ELR (cell line): ENCODE results near the gene CEBPG.

Source experiments
- DNase-seq: peaks from one replicate; pipeline ENCODE4 v3.0.0-alpha.2; 2015; ENCODE audit warnings: low read depth

Gene CEBPG

DNA sequence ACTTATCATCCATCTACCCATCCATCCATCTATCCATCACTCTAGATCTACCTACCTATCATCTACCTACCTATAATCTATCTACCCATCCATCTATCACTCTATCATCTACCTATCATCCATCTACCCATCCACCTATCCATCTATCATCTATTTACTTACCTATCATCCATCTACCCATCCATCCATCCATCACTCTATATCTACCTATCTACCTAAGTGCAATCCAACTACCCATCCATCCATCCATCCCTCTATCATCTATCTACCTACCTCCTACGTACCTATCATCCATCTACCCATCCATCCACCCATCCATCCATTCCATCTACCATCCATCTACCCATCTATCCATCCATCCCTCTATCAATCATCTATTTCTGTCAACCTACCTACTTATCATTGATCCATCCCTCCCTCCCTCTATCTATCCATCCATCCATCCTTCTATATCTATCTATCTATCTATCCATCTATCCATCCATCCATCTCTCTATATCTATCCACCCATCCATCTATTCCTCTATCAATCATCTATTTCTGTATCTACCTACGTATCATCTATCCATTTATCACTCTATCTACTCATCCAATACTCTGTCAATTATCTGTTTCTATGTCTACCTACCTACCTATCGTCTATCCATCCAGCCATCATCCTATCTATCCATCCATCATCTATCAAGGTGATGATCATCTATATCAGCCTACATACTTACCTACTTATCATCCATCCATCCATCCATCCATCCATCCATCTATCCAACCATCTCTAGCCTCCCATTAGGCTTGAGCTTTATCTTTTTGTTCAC lies 49.1 kb downstream of the CEBPG start:
- DNase-seq: no peak

DNA sequence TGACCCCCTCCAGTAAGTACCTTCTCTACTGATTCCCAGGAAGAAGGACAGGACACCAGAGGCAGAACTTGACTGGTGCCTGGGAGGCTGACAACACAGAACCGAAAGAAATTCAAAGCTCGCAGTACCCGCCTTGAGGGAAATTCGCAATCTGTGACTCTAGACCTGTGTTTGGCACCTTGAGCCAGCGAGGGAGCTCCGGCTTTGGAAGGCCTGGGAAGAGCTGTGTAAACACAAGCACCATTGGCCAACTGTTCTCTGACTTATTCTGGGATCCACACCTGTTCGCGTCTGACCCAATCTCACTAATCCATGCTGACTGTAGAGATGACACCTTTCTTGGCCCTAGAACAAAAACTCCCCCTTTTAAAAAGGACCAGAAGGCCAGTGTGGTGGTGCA lies 50.7 kb downstream of the CEBPG start:
- no peak for DNase-seq

DNA sequence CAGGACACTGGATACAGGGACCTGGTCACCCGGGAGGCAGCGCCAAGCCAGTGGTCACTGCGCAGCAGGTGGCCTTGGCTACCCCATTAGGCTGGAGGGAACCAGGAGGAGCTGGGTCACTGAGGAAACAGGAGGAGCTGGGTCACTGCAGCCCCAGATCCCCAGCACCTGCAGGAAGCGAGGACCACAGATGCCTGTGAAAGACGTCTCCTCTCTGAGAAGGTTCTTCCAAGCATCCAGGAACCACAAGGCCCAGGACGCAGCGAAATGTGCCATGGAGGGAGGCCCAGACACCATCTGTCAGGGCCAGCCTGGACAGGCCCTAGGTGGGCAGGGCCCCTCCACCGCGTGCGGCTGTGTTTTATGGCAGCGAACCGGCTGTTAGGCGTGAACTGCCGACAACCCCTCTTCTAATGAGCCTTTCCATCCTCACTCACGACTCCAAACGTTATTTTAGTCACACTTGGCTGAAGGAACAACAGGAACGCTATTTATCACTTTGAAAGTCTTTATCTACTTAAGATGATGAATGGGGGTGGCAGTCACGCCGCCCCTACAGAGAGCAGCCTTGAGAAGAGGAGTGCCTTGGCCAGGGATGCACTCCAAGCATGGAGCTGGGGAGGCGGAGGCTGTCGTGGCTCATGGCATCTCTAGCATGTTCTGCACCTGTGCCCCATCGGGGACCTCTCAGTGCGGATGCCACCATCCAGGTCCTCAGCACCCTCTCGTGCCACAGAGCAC lies 53.3 kb downstream of the CEBPG start:
- DNase-seq: no peak

DNA sequence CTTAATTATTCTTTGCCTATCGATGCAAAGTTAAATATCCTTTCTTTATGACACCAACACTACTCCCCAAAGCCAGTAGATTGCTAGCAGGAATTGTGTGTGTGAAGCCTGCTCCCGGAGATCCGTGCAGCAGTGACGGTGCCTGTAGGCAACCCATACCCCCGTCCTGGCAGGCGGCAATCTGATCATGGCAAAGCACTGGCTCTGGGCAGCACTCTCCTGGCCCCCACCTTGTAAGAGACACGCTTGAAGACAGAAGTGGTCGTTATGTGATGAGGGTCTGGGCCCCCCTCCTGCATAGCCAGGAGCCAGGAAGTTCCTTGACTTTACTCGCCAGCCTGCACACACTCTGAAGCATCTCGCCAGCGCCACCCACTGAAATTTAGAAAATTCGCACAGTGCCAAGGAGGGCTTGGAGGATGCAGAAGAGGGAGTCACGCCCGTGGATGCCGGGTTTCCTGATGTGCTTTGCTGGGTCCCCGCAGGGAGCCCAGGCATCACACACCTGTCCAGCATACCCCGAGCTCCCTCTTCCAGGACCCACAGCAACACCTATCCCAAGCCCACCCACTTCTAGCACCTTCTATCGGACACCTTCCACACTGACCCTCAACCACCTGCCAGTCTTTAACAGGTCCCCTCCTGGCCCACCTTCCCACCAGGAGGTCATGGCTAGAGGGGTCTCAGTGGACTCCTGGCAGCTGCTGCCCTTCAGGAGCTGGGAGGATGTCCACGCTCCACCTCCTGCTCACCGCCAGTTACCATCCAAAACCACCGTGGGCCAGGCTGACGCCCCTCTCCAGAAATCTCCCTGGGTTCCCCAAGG lies 54.5 kb downstream of the CEBPG start:
- DNase-seq: no peak

DNA sequence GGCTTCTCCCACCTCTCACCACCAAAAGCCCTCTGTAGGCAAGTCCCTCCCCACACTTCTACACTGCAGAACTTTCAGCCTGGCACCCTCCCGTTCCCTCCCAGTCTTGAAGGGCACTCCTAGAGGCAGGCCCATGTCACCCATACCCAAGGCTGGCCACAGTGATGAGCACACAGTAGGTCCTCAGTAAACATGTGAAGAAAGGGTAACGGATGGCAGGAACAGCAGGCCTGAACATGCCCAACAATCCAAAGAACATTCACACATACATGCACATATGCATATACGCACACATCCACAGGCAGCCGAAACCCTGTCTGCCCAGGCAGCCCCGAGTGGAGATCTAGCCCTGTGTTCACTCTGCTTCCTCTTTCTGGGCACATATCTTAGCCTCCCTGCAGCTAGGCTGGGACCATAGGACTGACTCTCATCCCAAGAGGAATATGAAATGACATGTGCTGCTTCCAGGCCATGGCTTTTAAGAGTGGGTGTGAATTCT lies 55.2 kb downstream of the CEBPG start:
- no peak for DNase-seq

DNA sequence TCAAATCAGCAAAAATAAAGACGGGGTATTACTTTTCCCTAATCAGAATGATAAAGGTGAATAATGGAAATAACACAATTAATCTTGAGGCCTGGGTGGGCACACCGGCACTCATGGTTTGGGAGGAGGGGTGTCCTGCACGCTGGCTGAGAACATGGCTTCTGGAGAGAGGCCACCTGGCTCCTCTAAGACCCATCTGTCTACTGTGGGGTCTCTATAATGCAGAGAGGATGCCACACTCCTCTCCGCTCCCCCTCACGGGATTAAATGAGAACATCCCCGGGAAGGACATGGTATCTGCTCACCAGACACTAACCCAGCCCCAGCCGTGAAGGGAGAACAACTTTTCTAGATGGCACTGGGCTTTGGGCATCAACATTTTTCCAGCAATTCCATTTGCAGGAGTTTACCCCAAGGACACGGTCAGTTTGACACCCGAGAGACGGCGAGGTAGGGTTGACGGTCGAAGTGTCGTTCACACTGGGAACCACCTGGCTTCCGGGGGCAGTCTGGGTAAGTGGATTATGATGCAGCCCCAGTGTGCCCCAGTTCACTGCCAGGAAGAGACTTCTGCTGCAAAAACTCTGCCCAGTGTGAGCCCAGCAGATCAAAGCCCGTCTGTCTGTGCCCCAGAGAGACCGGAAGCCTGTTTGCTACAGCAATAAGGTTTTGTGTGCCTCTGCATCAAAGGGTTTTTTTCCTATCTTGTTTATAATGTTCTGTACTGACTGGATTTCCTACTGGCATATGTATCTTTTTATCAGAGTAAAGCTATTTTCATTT lies 56.6 kb downstream of the CEBPG start:
- DNase-seq: no peak

DNA sequence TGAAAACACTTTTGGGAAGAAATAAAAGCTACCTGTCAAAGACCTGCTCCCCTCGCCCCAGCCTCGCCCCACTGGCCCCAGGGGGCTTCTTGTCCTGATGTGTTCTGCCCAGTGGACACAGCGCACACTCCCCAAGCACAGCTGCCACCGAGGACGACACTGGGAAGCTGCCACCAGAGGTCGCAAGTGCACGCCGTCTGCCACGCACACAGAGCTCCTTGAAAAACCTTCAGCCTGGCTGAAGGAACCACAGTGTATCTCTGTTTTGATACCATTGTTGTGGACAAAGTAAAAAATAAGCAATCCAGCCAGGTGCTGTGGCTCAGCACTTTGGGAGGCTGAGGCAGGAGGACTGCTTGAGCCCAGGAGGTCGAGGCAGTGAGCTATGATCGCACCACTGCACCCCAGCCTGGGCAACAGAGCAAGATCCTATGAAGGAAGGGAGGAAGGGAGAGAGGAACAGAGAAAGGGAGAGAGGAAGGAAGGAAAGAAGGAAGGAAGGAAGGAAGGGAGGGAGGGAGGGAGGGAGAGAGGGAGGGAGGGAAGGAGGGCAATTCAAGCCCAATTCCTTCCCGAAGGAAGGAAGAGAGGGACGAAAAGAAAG lies 57.3 kb downstream of the CEBPG start:
- DNase-seq: peak; percentile 64

DNA sequence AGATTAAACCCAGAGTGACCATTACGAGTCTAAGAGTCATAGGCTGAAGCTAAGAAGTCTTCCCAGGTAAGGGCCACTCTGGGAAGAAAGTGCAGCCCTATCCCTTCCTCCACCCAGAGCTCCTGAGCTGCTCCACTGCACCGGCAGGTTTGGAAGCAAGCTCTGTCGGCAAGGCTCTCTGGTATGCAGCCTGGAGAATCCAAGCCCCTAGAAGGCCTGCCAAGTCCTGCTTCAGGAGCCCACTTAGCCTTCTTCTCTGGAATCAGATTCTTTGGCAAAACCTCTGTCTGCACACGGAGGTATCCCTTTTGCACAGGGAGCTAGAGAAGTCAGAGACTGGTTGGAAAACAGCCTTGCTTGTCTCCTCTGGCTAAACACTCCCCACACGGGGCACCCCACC lies 58.5 kb downstream of the CEBPG start:
- no peak for DNase-seq
